Upper lobe of right lung (tissue), 1 donor: ENCODE results near the gene ANGPTL7. TPM values are rescaled to one million over a fixed set of nuclear protein-coding genes. Genes with fewer than 3 reads are reported as not detected.
A peak's percentile ranks its signal among the peaks of the same experiment; 100 is the strongest.

Experiments used
- ATAC-seq: fragments of 200-7000 bp; cut with Tn5 transposase; one replicate; pipeline ENCODE4 v1.9.1; 2020; ENCODE audit warnings: mild to moderate bottlenecking, moderate library complexity
- DNase-seq: peaks from one replicate; pipeline ENCODE4 v3.0.0-alpha.2; 2020
- H3K27ac ChIP-seq: fragments of 200-600 bp; one replicate; pipeline ENCODE4 v1.8.0; 2022
- H3K27me3 ChIP-seq: fragments of 200-600 bp; one replicate; pipeline ENCODE4 v1.8.0; 2022; ENCODE audit warnings: mild to moderate bottlenecking
- H3K36me3 ChIP-seq: fragments of 200-600 bp; one replicate; pipeline ENCODE4 v1.8.0; 2022
- H3K4me1 ChIP-seq: fragments of 200-600 bp; one replicate; pipeline ENCODE4 v1.8.0; 2022
- H3K4me3 ChIP-seq: fragments of 200-600 bp; one replicate; pipeline ENCODE4 v1.8.0; 2022; ENCODE audit warnings: mild to moderate bottlenecking
- H3K9me3 ChIP-seq: fragments of 200-600 bp; one replicate; pipeline ENCODE4 v1.8.0; 2022
- CTCF ChIP-seq: fragments of 200-600 bp; IDR thresholded peaks from one replicate; pipeline ENCODE4 v1.8.0; 2022; ENCODE audit warnings: antibody characterized with exemption
- intact Hi-C: fragments of 100-400 bp; cut with DNase I; formaldehyde crosslinking; loops from one replicate; pipeline ENCODE4 v1.11.0; 2022
- total RNA-seq: library from RNA; stranded (reverse); fragmentation: NEBNext Ultra II Directional; extraction: Animal tissue kit (Norgen Biotek cat#: 25700); gene quantifications from one replicate; pipeline ENCODE4 v1.2.1, GENCODE V29; 2021
- donor health status: DM: no; HTN: yes; CAD: no; lungs with severe emphysema.

ANGPTL7 gene
- total RNA-seq, 1 donor from 2014 or later, result 1.1 TPM

- Histone ChIP-seq H3K4me3 (no peak overlapping the region), H3K4me1 (no peaks in the 10 kb centered on the region), H3K9me3 (no peaks in the 10 kb centered on the region), H3K36me3 (peaks cover 90% of the 10 kb centered on the region), H3K27me3 (no peaks in the 10 kb centered on the region), H3K27ac (no peak overlapping the region)
- ATAC-seq, result no peak
- DNase-seq, result no peak
- TF ChIP-seq CTCF, result no peak
- intact Hi-C loops, result no loop called here
These were observed 40.0 kb downstream of the ANGPTL7 start for GRCh38 chr1:11229203-11229602.

GRCh38 chr1:11233208-11233607, 44.1 kb downstream of the ANGPTL7 start:
- intact Hi-C loops, result no loop called here
- DNase-seq (no peak), ATAC-seq (no peak)
- Histone ChIP-seq H3K36me3 (peaks cover 99% of the 10 kb centered on the region), H3K4me3 (no peak overlapping the region), H3K4me1 (peaks cover 3% of the 10 kb centered on the region), H3K27ac (no peak overlapping the region), H3K27me3 (no peaks in the 10 kb centered on the region), H3K9me3 (no peaks in the 10 kb centered on the region)
- TF ChIP-seq CTCF, result no peak

GRCh38 chr1:11237356-11237755, 48.2 kb downstream of the ANGPTL7 start:
- TF ChIP-seq CTCF, result no peak
- Histone ChIP-seq H3K36me3 (peaks cover 97% of the 10 kb centered on the region), H3K4me3 (no peak overlapping the region), H3K27me3 (no peaks in the 10 kb centered on the region), H3K9me3 (no peaks in the 10 kb centered on the region), H3K27ac (peak overlapping the region; percentile 27), H3K4me1 (peaks cover 3% of the 10 kb centered on the region)
- ATAC-seq (no peak), DNase-seq (no peak)
- intact Hi-C loops, result no loop called here

GRCh38 chr1:11238311-11238710, 49.2 kb downstream of the ANGPTL7 start:
- Histone ChIP-seq H3K36me3 (peaks cover 98% of the 10 kb centered on the region), H3K4me3 (no peak overlapping the region), H3K27me3 (no peaks in the 10 kb centered on the region), H3K9me3 (no peaks in the 10 kb centered on the region), H3K27ac (no peak overlapping the region), H3K4me1 (peaks cover 3% of the 10 kb centered on the region)
- intact Hi-C loops, result no loop called here
- no peak for TF ChIP-seq CTCF
- DNase-seq (no peak), ATAC-seq (no peak)

GRCh38 chr1:11245248-11245647, 56.1 kb downstream of the ANGPTL7 start:
- H3K4me1 ChIP-seq, result no peaks in the 10 kb centered on the region
- TF ChIP-seq CTCF, result no peak
- no peak overlapping the region for H3K4me3 ChIP-seq
- no peaks in the 10 kb centered on the region for H3K27me3 ChIP-seq
- H3K9me3 ChIP-seq, result no peaks in the 10 kb centered on the region
- intact Hi-C loops, result loop anchor here (10.0 kb wide), 1 partner anchor 400 kb away; no protein-coding TSS in a partner anchor
- ATAC-seq (no peak), DNase-seq (no peak)
- H3K27ac ChIP-seq, result no peak overlapping the region
- H3K36me3 ChIP-seq, result peaks cover 71% of the 10 kb centered on the region

Other genes starting within 250 kb of the ANGPTL7 start
- gene TARDBP, start 176.7 kb upstream of the ANGPTL7 start, total RNA-seq, result 112 TPM
- gene MASP2, start 142.1 kb upstream of the ANGPTL7 start, total RNA-seq, result not detected
- 46.1 TPM for gene SRM, start 129.3 kb upstream of the ANGPTL7 start, total RNA-seq
- gene EXOSC10, start 89.5 kb upstream of the ANGPTL7 start, total RNA-seq, result 50.9 TPM
- gene MTOR, start 73.2 kb downstream of the ANGPTL7 start, total RNA-seq, result 32.3 TPM
- 15.3 TPM for gene UBIAD1, start 83.8 kb downstream of the ANGPTL7 start, total RNA-seq